Stimulated activated CD4-positive, alpha-beta T cell treated with anti-CD3 and anti-CD28 coated beads, Interleukin-1b, Interleukin-23, amount 100 ng/mL, for 1 hour (primary cell): ENCODE measurements around the gene INTS15.

ENCODE experiments used
- DNase-seq, 2 donors: peaks; one replicate each; pipeline ENCODE4 v3.0.0-alpha.2; 2020; ENCODE audit warnings: low read depth in 2 of 2

The INTS15 gene

GRCh38 chr7:6642861-6643640, 53.2 kb downstream of the INTS15 start:
- DNase-seq, result no peak

GRCh38 chr7:6643915-6644625, 54.2 kb downstream of the INTS15 start:
- DNase-seq, result no peak

GRCh38 chr7:6644728-6645127, 54.9 kb downstream of the INTS15 start:
- DNase-seq, result no peak

DNA sequence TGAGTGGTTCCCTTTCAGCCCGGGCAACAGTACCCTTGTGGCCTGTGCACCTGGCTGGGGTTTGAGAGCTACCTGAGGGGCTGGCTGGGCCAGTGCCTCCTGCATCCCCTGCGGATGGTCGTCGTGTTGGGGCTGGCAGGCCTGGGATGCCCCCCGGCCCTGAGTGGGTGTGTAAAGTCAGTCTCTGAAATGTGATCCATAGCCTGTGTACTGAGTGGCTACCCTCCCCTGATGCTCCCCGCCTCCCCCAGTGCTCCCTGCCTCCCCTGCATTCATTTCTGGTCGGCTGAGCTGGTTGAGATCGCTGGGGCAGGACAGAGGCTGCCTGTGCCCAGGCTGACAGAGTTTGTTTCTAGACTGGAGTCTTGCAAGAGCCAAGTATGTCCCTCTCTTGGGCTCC, 56.6 kb downstream of the INTS15 start:
- DNase-seq, result no peak

DNA sequence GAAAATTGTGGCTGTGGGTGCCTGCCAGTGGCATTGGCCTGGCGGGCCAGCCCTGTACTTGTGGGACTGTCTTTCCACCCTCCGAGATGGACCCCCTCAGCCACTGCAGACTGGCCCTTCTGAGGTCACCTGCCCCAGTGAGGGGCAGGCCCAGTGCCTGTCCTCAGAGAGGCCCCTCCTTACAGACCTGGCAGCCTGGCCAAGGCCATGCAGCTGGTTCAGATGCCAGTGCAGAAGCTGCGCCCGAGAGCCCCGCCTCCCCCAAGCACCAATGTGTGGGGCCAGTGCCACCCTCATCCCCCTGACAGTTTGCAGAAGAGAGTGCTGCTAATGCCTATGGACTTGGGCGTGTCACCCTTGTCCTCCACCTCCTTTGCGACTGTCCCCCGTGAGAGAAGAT, 57.3 kb downstream of the INTS15 start:
- no peak for DNase-seq

DNA sequence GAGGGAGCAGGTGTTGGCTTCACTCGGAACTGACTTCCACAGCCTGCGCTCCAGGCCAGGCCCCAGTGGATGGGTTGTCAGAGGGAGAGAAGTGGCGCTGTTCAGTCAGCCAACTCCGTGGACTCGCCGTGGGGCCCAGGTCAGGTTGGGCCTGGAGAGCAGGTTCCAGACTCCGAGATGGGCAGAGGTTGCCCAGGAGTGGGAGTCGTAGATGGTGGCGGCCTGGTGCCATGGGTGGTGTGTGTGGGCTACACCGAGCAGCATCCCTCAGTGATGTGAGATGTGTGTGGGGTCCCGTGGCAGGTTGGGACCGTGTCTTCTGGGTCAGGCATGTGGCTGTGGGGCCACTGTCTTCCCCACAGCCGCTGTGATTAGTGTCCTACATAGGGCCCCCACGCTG, 57.7 kb downstream of the INTS15 start:
- no peak for DNase-seq

- no peak for DNase-seq
These were observed 58.4 kb downstream of the INTS15 start for GRCh38 chr7:6648066-6648814.

GRCh38 chr7:6648815-6649104, 58.9 kb downstream of the INTS15 start:
- DNase-seq, result no peak

GRCh38 chr7:6649241-6649961, 59.6 kb downstream of the INTS15 start:
- no peak for DNase-seq

- no peak for DNase-seq
These were observed 60.3 kb downstream of the INTS15 start for GRCh38 chr7:6650086-6650485.

GRCh38 chr7:6650521-6651011, 60.7 kb downstream of the INTS15 start:
- DNase-seq, result no peak

GRCh38 chr7:6651851-6652445, 62.1 kb downstream of the INTS15 start:
- no peak for DNase-seq

GRCh38 chr7:6652446-6653011, 62.7 kb downstream of the INTS15 start:
- DNase-seq, result no peak

- no peak for DNase-seq
These were observed 63.5 kb downstream of the INTS15 start for GRCh38 chr7:6653071-6654003.

DNA sequence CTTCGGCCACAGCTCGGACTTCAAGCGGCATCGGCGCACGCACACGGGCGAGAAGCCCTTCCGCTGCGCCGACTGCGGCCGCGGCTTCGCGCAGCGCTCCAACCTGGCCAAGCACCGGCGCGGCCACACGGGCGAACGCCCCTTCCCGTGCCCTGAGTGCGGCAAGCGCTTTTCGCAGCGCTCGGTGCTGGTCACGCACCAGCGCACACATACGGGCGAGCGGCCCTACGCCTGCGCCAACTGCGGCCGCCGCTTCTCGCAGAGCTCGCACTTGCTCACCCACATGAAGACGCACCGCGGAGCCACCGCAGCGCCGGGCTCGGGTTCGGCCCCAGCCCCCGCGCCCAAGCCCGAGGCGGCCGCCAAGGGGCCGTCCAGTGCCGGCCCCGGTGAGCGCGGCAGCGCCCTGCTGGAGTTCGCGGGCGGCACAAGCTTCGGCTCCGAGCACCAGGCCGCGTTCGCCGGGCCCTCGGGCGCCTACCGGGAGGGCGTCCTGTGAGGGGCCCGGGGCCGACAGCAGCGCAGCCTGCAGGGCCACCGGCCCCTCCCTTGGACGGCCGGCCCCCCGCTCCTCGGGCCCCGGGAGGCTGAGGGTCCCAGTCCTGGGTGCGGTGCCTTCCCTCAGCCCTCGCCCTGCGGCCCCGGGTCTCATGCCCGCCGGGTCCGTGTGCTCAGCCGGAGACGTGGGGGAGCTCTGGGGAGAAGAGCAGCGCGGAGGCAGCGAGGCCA, 64.5 kb downstream of the INTS15 start:
- DNase-seq, result no peak

GRCh38 chr7:6654842-6655610, 65.2 kb downstream of the INTS15 start:
- DNase-seq, result no peak

DNA sequence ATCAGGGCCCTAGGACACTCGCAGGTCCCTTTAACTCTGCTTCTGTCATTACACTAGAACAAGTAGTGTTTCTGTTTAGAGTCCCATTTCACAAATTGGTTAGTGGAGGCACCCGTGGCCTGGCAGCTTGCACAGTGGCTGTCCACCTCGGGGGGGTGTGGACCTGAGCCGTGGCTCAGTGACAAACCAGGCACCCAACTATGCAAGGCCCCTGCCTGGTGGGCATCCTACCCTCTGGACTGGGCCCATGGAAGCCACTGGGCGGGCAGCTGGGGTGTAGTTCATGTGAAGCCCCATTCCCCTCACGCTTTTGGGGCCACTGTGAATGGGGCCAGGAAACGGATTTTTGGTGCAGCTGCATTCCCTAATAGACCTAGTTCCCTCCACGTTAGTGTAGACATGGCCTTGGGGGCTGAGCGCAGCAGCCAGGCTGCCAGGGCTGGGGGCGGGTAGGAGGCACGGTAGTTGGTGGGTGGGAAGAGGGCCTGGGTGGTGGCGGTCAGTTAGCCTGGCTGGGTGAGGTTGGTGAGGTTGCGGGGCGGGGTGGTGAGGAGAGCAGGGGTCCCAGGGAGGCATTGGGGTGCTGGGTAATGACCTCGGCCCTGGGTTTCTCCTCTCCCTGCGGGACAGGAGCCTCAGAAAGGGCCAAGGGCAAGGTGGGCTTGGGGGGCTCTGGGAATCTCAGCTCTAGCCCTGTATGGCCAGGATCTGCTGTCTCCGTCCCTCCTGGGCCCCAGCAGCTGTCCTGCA, 66.0 kb downstream of the INTS15 start:
- DNase-seq, result no peak

GRCh38 chr7:6656413-6656812, 66.6 kb downstream of the INTS15 start:
- no peak for DNase-seq
